Measurements from ENCODE around the gene CACHD1. TPM values are rescaled to one million over a fixed set of nuclear protein-coding genes. Genes with fewer than 3 reads are reported as not detected.

The CACHD1 gene
- total and polyA plus RNA-seq, 2 donors from 2014 or later = 3.9 to 8.2 TPM

DNA sequence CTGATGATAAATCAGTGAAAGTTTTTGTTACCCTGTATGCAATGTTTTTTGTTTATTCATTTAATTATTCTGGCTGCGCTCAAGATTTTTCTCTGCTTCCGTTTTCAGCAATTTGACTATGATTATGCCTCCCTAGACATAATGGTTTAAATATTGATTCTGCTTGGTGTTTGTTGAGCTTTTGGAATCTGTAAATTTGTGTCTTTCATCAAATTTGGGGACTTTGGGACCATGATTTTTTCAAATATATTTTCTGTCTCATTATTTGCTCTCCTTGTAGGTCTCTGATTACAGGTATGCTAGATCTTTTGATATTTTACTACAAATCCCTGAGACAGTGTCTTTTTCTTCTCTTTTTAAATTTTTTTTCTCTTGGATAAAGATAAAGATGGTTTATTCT is 92.1 kb downstream of the CACHD1 start:
- DNase-seq (no peak), FAIRE-seq (no peak)
- H3K4me3 ChIP-seq (ENCODE audit: low read length in 3 of 3) = no peak overlapping the region
- peaks cover 0 to 3% (median 0%) of the 10 kb centered on the region in 3 donors for H3K9me3 ChIP-seq (ENCODE audit: control insufficient read depth in 2 of 3, insufficient read depth in 1 of 3, low read length in 3 of 3)
- H3K4me1 ChIP-seq (ENCODE audit: control insufficient read depth in 2 of 3, insufficient read depth in 2 of 3, low read depth in 1 of 3, low read length in 3 of 3) = no peaks in the 10 kb centered on the region
- TF ChIP-seq, protein P1, sequence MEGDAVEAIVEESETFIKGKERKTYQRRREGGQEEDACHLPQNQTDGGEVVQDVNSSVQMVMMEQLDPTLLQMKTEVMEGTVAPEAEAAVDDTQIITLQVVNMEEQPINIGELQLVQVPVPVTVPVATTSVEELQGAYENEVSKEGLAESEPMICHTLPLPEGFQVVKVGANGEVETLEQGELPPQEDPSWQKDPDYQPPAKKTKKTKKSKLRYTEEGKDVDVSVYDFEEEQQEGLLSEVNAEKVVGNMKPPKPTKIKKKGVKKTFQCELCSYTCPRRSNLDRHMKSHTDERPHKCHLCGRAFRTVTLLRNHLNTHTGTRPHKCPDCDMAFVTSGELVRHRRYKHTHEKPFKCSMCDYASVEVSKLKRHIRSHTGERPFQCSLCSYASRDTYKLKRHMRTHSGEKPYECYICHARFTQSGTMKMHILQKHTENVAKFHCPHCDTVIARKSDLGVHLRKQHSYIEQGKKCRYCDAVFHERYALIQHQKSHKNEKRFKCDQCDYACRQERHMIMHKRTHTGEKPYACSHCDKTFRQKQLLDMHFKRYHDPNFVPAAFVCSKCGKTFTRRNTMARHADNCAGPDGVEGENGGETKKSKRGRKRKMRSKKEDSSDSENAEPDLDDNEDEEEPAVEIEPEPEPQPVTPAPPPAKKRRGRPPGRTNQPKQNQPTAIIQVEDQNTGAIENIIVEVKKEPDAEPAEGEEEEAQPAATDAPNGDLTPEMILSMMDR (IDR thresholded peaks at IDR 0.05; ENCODE audit: borderline replicate concordance, extremely low read depth, insufficient read depth) = no peak
- intact Hi-C loops (cut with DNase I) = no loop called here
- H3K27me3 ChIP-seq (ENCODE audit: control insufficient read depth, insufficient read depth, low read length) = no peaks in the 10 kb centered on the region
- H3K27ac ChIP-seq (ENCODE audit: low read depth in 2 of 2, low read length in 2 of 2) = no peak overlapping the region
- no peak overlapping the region for H3K9ac ChIP-seq (ENCODE audit: low read length in 3 of 3)
- peaks cover 0 to 5% (median 4%) of the 10 kb centered on the region in 3 donors for H3K36me3 ChIP-seq (ENCODE audit: control insufficient read depth in 2 of 3, insufficient read depth in 3 of 3, low read length in 3 of 3)

DNA sequence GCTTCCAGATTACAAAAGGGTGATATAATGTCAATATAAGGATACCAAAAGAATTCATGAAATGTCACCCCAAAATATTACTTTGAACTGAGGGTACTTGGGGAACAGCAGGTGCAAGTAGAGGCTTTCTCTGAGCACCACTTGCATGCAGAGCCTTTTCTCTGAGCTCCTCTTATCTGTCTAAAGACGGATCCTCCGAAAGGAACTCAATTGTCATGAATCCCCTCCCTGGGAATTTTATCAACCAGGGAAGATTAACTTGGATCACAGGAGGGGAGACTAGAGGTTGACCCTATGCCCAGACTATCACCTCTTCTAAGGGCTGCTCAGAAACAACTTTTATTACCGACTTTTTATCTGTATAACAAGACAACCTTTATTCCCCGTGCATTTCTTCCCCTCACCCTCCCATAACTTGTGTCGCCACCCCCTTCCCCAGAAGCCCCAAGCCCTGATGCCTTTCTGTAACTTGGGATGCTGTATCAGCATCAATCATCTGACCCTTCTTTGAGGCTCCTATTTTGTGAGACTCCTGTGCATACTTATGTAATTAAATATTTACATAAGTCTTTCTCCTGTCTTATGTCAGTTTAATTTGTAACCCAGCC is 94.1 kb downstream of the CACHD1 start:
- H3K4me1 ChIP-seq (ENCODE audit: control insufficient read depth in 2 of 3, insufficient read depth in 2 of 3, low read depth in 1 of 3, low read length in 3 of 3) = peaks cover 0 to 6% (median 0%) of the 10 kb centered on the region in 3 donors
- FAIRE-seq = no peak
- H3K27me3 ChIP-seq (ENCODE audit: control insufficient read depth, insufficient read depth, low read length) = no peaks in the 10 kb centered on the region
- intact Hi-C loops (cut with DNase I) = no loop called here
- DNase-seq = no peak
- H3K9ac ChIP-seq (ENCODE audit: low read length in 3 of 3) = no peak overlapping the region
- H3K9me3 ChIP-seq (ENCODE audit: control insufficient read depth in 2 of 3, insufficient read depth in 1 of 3, low read length in 3 of 3) = peaks cover 0 to 3% (median 0%) of the 10 kb centered on the region in 3 donors
- no peak overlapping the region for H3K4me3 ChIP-seq (ENCODE audit: low read length in 3 of 3)
- peaks cover 0 to 2% (median 0%) of the 10 kb centered on the region in 3 donors for H3K36me3 ChIP-seq (ENCODE audit: control insufficient read depth in 2 of 3, insufficient read depth in 3 of 3, low read length in 3 of 3)
- H3K27ac ChIP-seq (ENCODE audit: low read depth in 2 of 2, low read length in 2 of 2) = no peak overlapping the region
- TF ChIP-seq, protein P1 (IDR thresholded peaks at IDR 0.05; ENCODE audit: borderline replicate concordance, extremely low read depth, insufficient read depth) = no peak

DNA sequence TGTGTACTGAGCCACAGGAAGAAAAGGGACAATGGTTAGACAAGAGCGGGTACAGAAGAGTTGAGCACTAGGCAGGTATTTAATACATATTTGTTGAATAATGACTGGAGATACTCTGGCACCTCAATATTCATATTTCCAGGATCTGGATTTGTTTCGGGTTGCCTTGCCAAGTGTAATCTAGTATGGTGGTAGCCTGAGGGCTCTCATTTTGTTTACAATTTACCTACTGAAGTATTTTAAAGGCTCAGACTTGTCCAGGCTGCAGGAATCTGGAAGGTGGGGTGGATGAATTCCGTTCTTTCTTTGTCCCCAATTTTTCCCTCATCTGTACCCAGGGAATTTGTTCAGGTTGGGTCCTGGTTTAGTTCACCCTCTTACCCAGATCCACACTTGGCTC is 95.0 kb downstream of the CACHD1 start:
- Histone ChIP-seq H3K27me3 (ENCODE audit: control insufficient read depth, insufficient read depth, low read length) (no peaks in the 10 kb centered on the region), H3K9me3 (ENCODE audit: control insufficient read depth in 2 of 3, insufficient read depth in 1 of 3, low read length in 3 of 3) (peaks cover 0 to 3% (median 0%) of the 10 kb centered on the region in 3 donors), H3K36me3 (ENCODE audit: control insufficient read depth in 2 of 3, insufficient read depth in 3 of 3, low read length in 3 of 3) (no peaks in the 10 kb centered on the region), H3K4me3 (ENCODE audit: low read length in 3 of 3) (no peak overlapping the region), H3K9ac (ENCODE audit: low read length in 3 of 3) (no peak overlapping the region), H3K27ac (ENCODE audit: low read depth in 2 of 2, low read length in 2 of 2) (no peak overlapping the region), H3K4me1 (ENCODE audit: control insufficient read depth in 2 of 3, insufficient read depth in 2 of 3, low read depth in 1 of 3, low read length in 3 of 3) (peaks cover 0 to 6% (median 0%) of the 10 kb centered on the region in 3 donors)
- intact Hi-C loops (cut with DNase I) = no loop called here
- TF ChIP-seq, protein P1 (IDR thresholded peaks at IDR 0.05; ENCODE audit: borderline replicate concordance, extremely low read depth, insufficient read depth) = no peak
- FAIRE-seq (no peak), DNase-seq (no peak)
